ENCODE data around the gene FBXO24. TPM values are rescaled to one million over a fixed set of nuclear protein-coding genes. Genes with fewer than 3 reads are reported as not detected.

FBXO24 gene
- total RNA-seq, 1 donor from 2014 or later: 0.79 TPM

DNA sequence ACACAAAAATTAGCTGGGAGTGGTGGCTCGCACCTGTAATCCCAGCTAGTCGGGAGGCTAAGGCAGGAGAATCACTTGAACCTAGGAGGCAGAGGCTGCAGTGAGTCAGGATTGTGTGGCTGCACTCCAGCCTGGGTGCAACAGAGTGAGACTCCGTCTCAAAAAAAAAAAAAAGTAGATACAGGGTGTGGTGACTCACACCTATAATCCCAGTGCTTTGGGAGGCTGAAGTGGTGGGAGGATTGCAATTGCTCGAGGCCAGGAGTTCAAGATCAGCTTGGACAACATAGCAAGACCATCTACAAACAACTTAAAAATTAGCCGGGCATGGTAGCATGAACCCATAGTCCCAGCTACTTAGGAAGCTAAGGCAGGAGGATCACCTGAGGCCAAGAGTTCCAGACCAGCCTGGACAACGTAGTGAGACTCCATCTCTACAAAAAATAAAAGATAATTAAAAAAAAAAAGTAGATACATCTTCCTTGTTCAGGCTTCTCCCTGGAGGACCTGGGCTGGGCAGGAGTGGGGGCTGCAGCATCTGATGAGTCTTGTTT is 28.3 kb downstream of the FBXO24 start:
- H3K4me3 ChIP-seq (ENCODE audit: low read depth, low read length): no peak overlapping the region
- H3K27me3 ChIP-seq (ENCODE audit: control insufficient read depth, insufficient read depth, low read length): no peaks in the 10 kb centered on the region
- no peak for DNase-seq (ENCODE audit: low read depth)
- no peaks in the 10 kb centered on the region for H3K36me3 ChIP-seq (ENCODE audit: control insufficient read depth, insufficient read depth, low read length)
- no peak for TF ChIP-seq CTCF (IDR thresholded peaks at IDR 0.05; ENCODE audit: insufficient read depth, low read length, poor library complexity, severe bottlenecking)

DNA sequence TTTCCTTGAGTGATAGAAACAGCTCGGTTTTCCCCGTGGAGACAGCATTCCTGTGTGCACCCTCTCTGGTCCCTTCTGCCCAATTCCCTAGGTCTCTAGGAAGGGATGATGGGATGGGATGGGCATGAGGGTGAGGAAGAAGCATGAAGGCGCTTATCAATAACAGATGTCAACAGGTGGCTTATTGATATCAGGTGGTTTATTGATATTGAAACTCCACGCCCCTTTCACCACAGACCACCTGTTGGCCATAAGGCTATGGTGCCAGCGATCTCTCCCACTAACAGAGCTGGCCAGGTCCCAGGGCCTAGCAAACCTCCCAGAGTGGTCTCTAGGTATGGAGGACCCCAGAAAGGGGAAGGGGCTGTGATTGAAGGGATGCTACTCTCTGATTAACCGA is 34.1 kb downstream of the FBXO24 start:
- DNase-seq (ENCODE audit: low read depth): no peak
- Histone ChIP-seq H3K27me3 (ENCODE audit: control insufficient read depth, insufficient read depth, low read length) (no peaks in the 10 kb centered on the region), H3K36me3 (ENCODE audit: control insufficient read depth, insufficient read depth, low read length) (no peaks in the 10 kb centered on the region), H3K4me3 (ENCODE audit: low read depth, low read length) (no peak overlapping the region)
- TF ChIP-seq CTCF (IDR thresholded peaks at IDR 0.05; ENCODE audit: insufficient read depth, low read length, poor library complexity, severe bottlenecking): no peak

DNA sequence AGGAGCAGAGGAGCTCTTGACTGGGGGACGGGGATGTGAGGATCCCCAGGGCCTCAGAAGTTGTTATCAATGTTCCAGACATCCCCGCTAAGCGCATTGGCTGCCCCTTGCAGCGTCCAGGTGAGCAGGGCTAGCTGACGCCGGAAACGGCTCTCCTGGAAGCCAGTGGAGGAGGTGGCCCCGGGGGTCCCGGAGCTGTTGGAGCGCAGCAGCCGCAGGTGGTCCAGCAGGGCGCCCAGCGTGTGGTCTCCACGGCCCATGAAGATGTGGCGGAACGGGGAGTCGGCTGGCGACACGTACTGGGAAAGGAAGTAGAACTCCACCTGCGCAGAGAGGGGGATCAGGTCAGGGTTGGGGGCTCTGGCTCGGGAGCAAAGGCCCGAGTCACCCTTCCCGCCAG is 34.7 kb downstream of the FBXO24 start:
- TF ChIP-seq CTCF (IDR thresholded peaks at IDR 0.05; ENCODE audit: insufficient read depth, low read length, poor library complexity, severe bottlenecking): no peak
- H3K4me3 ChIP-seq (ENCODE audit: low read depth, low read length): no peak overlapping the region
- H3K36me3 ChIP-seq (ENCODE audit: control insufficient read depth, insufficient read depth, low read length): no peaks in the 10 kb centered on the region
- H3K27me3 ChIP-seq (ENCODE audit: control insufficient read depth, insufficient read depth, low read length): no peaks in the 10 kb centered on the region
- no peak for DNase-seq (ENCODE audit: low read depth)

DNA sequence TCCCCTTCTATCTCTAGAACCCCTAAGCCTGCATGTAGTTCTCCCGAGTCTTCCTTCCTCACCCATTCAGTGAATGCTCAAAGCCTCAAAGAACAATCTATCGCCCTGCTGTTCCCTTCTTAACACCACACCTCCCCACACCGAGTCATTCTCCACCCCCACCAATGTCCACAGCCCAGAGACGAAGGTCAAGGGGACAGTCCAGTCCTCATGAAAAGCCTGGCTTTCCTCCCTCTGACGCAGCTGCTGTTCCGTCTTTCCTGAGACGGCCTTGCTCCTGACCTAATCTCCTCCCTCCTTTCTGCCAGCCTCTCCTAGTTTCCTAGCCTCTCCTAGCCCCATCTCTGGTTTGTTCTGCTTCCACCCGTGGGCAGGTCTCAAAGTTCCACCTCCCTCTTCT is 35.4 kb downstream of the FBXO24 start:
- no peak overlapping the region for H3K4me3 ChIP-seq (ENCODE audit: low read depth, low read length)
- TF ChIP-seq CTCF (IDR thresholded peaks at IDR 0.05; ENCODE audit: insufficient read depth, low read length, poor library complexity, severe bottlenecking): no peak
- DNase-seq (ENCODE audit: low read depth): no peak
- no peaks in the 10 kb centered on the region for H3K36me3 ChIP-seq (ENCODE audit: control insufficient read depth, insufficient read depth, low read length)
- H3K27me3 ChIP-seq (ENCODE audit: control insufficient read depth, insufficient read depth, low read length): no peaks in the 10 kb centered on the region

DNA sequence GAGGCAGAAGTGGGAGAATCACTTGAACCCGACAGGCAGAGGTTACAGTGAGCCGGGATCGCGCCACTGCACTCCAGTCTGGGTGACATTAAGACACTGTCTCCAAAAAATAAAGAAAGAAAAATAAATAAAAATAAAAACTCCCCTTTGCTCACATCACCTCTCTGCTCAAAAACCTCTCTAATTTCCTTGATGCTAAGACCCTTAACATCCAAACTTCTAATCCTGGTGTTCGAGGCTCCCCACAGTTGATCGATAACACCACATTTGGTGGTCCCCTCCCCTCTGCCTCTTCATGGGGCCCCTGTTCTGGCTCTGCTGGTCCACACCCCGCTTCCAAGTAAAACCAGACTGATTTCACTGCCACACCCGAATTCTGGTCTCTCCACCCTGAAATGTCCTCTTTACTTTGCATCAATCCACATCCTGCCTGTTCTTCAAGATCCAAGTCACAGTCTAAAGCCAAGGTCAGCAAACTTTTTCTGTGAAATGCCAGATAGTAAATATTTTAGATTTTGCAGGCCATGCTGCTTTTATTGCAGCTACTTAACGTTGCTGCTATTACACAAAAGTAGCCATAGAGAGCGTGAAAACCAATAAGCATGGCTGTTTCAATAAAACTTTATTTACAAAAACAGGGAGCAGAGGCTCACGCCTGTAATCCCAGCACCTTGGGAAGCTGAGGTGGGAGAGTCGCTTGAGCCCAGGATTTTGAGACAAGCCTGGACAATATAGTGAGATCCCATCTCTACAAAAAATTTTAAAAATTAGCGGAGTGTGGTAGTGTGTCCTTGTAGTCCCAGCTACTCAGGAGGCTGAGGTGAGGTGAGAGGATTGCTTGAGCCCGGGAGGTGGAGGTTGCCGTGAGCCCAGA is 38.1 kb downstream of the FBXO24 start:
- no peak overlapping the region for H3K4me3 ChIP-seq (ENCODE audit: low read depth, low read length)
- no peak for DNase-seq (ENCODE audit: low read depth)
- H3K27me3 ChIP-seq (ENCODE audit: control insufficient read depth, insufficient read depth, low read length): no peaks in the 10 kb centered on the region
- TF ChIP-seq CTCF (IDR thresholded peaks at IDR 0.05; ENCODE audit: insufficient read depth, low read length, poor library complexity, severe bottlenecking): no peak
- no peaks in the 10 kb centered on the region for H3K36me3 ChIP-seq (ENCODE audit: control insufficient read depth, insufficient read depth, low read length)
